A549 (cell line): ENCODE results near the gene JAKMIP2. TPM values are rescaled to one million over a fixed set of nuclear protein-coding genes. Genes with fewer than 3 reads are reported as not detected.

Experiments used
- ATAC-seq, 2 experiments: fragments of 200-7000 bp in 1 of 2; fragments of >200 bp in 1 of 2; cut with Nextera tagmentation in 1 of 2; cut with Tn5 transposase in 1 of 2; 3 replicates each; pipeline versions ENCODE4 v1.8.0 to v1.9.1; 2018 to 2020; ENCODE audit warnings: mild to moderate bottlenecking in 1 of 2, moderate library complexity in 1 of 2
- CTCF ChIA-PET: fragments of 300-600 bp; sonication (Branson Sonifier 250); formaldehyde crosslinking; extraction: SDS; loops from one replicate; lab custom pipeline; 2021; ENCODE audit warnings: antibody characterized with exemption, inconsistent platforms; lab: Yijun Ruan, JAX
- POLR2A ChIA-PET: fragments of 350-600 bp; formaldehyde crosslinking; extraction: SDS; loops from one replicate; lab custom pipeline; 2021; ENCODE audit warnings: antibody characterized with exemption, inconsistent platforms; lab: Yijun Ruan, JAX
- DNase-seq, 2 experiments: peaks; one replicate each; pipeline versions ENCODE4 v3.0.0 to v3.0.0-alpha.2; 2011 to 2016; ENCODE audit warnings: low read depth in 1 of 2, low spot score in 1 of 2
- FAIRE-seq: peaks from 2 replicates; lab custom pipeline; 2011; peaks lifted over from hg19 to GRCh38; lab: Jason Lieb, UNC
- H3K27ac ChIP-seq, 2 experiments: fragments of >200 bp; sonication (Bioruptor Twin); formaldehyde crosslinking; 3 replicates each; pipeline ENCODE4 v1.5.1; 2016 to 2017
- H3K4me1 ChIP-seq: fragments of >200 bp; sonication (Bioruptor Twin); formaldehyde crosslinking; 3 replicates; pipeline ENCODE4 v1.6.1; 2016
- H3K4me2 ChIP-seq: fragments of >200 bp; sonication (Bioruptor Twin); formaldehyde crosslinking; 3 replicates; pipeline ENCODE4 v1.6.1; 2016
- H3K4me3 ChIP-seq: fragments of >200 bp; sonication (Bioruptor Twin); formaldehyde crosslinking; 3 replicates; pipeline ENCODE4 v1.5.1; 2016
- H3K9me3 ChIP-seq: fragments of >200 bp; sonication (Bioruptor Twin); formaldehyde crosslinking; 3 replicates; pipeline ENCODE4 v1.6.1; 2016
- EHF ChIP-seq: fragments of 250-450 bp; sonication (Bioruptor Pico); IDR thresholded peaks from 2 replicates; pipeline ENCODE4 v1.5.0; 2020; ENCODE audit warnings: mild to moderate bottlenecking
- FOSB ChIP-seq: fragments of 250-450 bp; sonication (Bioruptor Pico); IDR thresholded peaks from 2 replicates; pipeline ENCODE4 v1.5.0; 2020; ENCODE audit warnings: mild to moderate bottlenecking, moderate library complexity
- HOXA7 ChIP-seq: fragments of 250-450 bp; sonication (Bioruptor Pico); IDR thresholded peaks from 2 replicates; pipeline ENCODE4 v1.5.0; 2020; ENCODE audit warnings: mild to moderate bottlenecking, moderate library complexity
- HOXB5 ChIP-seq: fragments of 250-450 bp; sonication (Bioruptor Pico); IDR thresholded peaks from 2 replicates; pipeline ENCODE4 v1.5.0; 2020; ENCODE audit warnings: mild to moderate bottlenecking, moderate library complexity
- JUN ChIP-seq, 2 experiments: fragments of >200 bp; sonication (Bioruptor Twin); formaldehyde crosslinking; IDR thresholded peaks; 2 replicates in 1 of 2; 3 replicates in 1 of 2; pipeline ENCODE4 v1.6.1; 2016 to 2017
- MAZ ChIP-seq: fragments of 150-350 bp; IDR thresholded peaks from 2 replicates; pipeline ENCODE4 v1.6.1; 2014; ENCODE audit warnings: antibody characterized with exemption, low read depth, low read length, borderline replicate concordance
- MYC ChIP-seq: IDR thresholded peaks from 2 replicates; pipeline ENCODE4 v1.6.1; 2012; ENCODE audit warnings: mild to moderate bottlenecking, inconsistent platforms, low read length, improper control_type of control experiment, borderline replicate concordance
- NFE2L2 ChIP-seq: fragments of 150-350 bp; conservative IDR thresholded peaks from 2 replicates; pipeline ENCODE4 v1.6.1; 2014; ENCODE audit warnings: low read length
- PHF8 ChIP-seq: fragments of 200-600 bp; sonication (generic); IDR thresholded peaks from 2 replicates; pipeline ENCODE4 v1.6.1; 2016; ENCODE audit warnings: low read depth, mild to moderate bottlenecking, antibody characterized with exemption, moderate library complexity, borderline replicate concordance
- POLR2AphosphoS2 ChIP-seq: conservative IDR thresholded peaks from 2 replicates; pipeline ENCODE4 v1.6.1; 2012; ENCODE audit warnings: low read length, improper control_type of control experiment, inconsistent platforms
- RAD21 ChIP-seq, 2 experiments: fragments of >200 bp in 1 of 2; sonication (Bioruptor Twin) in 1 of 2; formaldehyde crosslinking in 1 of 2; IDR thresholded peaks in 1 of 2; conservative IDR thresholded peaks in 1 of 2; 2 replicates in 1 of 2; 3 replicates in 1 of 2; pipeline ENCODE4 v1.6.1; 2012 to 2018; ENCODE audit warnings: inconsistent platforms in 1 of 2
- RARB ChIP-seq: fragments of 250-450 bp; sonication (Bioruptor Pico); IDR thresholded peaks from 2 replicates; pipeline ENCODE4 v1.8.0; 2021; ENCODE audit warnings: mild to moderate bottlenecking, moderate library complexity
- RCOR1 ChIP-seq: fragments of 150-350 bp; IDR thresholded peaks from 2 replicates; pipeline ENCODE4 v1.6.1; 2014; ENCODE audit warnings: antibody characterized with exemption, low read length, low read depth
- SMC3 ChIP-seq: fragments of >200 bp; sonication (Bioruptor Twin); formaldehyde crosslinking; IDR thresholded peaks from 3 replicates; pipeline ENCODE4 v1.6.1; 2018; ENCODE audit warnings: inconsistent platforms
- SREBF2 ChIP-seq: fragments of 450-650 bp; IDR thresholded peaks from 2 replicates; pipeline ENCODE4 v1.6.1; 2014; ENCODE audit warnings: mild to moderate bottlenecking, moderate library complexity
- TFCP2L1 ChIP-seq: fragments of 250-450 bp; sonication (Bioruptor Pico); IDR thresholded peaks from 2 replicates; pipeline ENCODE4 v1.5.0; 2021; ENCODE audit warnings: mild to moderate bottlenecking
- TP53 ChIP-seq: fragments of 250-450 bp; sonication (Bioruptor Pico); IDR thresholded peaks from 2 replicates; pipeline ENCODE4 v1.5.0; 2021; ENCODE audit warnings: mild to moderate bottlenecking, moderate library complexity
- ZFP36 ChIP-seq: fragments of 450-650 bp; IDR thresholded peaks from 2 replicates; pipeline ENCODE4 v1.6.1; 2014; ENCODE audit warnings: borderline replicate concordance; ENCODE audit not compliant: partially characterized antibody
- ZNF302 ChIP-seq: fragments of 250-450 bp; sonication (Bioruptor Pico); IDR thresholded peaks from 2 replicates; pipeline ENCODE4 v1.9.0; 2021; ENCODE audit warnings: inconsistent platforms, mild to moderate bottlenecking, moderate library complexity
- WGBS: methylation state at CpG from one replicate; pipeline ENCODE4 v1.1.6; 2017; ENCODE audit errors: missing lambda C conversion rate; 5-methylcytosine and 5-hydroxymethylcytosine counted together
- polyA plus RNA-seq, 4 experiments: library from polyadenylated mRNA; depleted of rRNA in 3 of 4; stranded (reverse); fragments of >200 nt; fragmentation: RNase III in 1 of 4; extraction: RNeasy Plus Mini Kit Qiagen cat#74134 plus additional on column Dnase treatment in 1 of 4; gene quantifications; 2 replicates in 3 of 4; 3 replicates in 1 of 4; pipeline ENCODE4 v1.2.3, GENCODE V29; 2011 to 2017
- TF ChIP-seq, protein P1 (sequence below): fragments of 150-350 bp; IDR thresholded peaks from 2 replicates; pipeline ENCODE4 v1.6.1; 2014; ENCODE audit warnings: low read depth, mild to moderate bottlenecking, low read length
- TF ChIP-seq, protein P2 (sequence below): fragments of 450-650 bp; IDR thresholded peaks from 2 replicates; pipeline ENCODE4 v1.6.1; 2014; ENCODE audit warnings: antibody characterized with exemption
- TF ChIP-seq, protein P3 (sequence below): IDR thresholded peaks from 2 replicates; pipeline ENCODE4 v1.6.1; 2012
- TF ChIP-seq, protein P4 (sequence below): IDR thresholded peaks from 2 replicates; pipeline ENCODE4 v1.6.1; 2012
- TF ChIP-seq, protein P5 (sequence below): fragments of 250-450 bp; sonication (Bioruptor Pico); IDR thresholded peaks from 2 replicates; pipeline ENCODE4 v1.5.0; 2021; ENCODE audit warnings: mild to moderate bottlenecking, moderate library complexity, borderline replicate concordance

JAKMIP2 gene
- polyA plus RNA-seq, 2 of the 4 experiments (the other 2 are of a cell fraction): 0.01 TPM; not detected in 1

DNA sequence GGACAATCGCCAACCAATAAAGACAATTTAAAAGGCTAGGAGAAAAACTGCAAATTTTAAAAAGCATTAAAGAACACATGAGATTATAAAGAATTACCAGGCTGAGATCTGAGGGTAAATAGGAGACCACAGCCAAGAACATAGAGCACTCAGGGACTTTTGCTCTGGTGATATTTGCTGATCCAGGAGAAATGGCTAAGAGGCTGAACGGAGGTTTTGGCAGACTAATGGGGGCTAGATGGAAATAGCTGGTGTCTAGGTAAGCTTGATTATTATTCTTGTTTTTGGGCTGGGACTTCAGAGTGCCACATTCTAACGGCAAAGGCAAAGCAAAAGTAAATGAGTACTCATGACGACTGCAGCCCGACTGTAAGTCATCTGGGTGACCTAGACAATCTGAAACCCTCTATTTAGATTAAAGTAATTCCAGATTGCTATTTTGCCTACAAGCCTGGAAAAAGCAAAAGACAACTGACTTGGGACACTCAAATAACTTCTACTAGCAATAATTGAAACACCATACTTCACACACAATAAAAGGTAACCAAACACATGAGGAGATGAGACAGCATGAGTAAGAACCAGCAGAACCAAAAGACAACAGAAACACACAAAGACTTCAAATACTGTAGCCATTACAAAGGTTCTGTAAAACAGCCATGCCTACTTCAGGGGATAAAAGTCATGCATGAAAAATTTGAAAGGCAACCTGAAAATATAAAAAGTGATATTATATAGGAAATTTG is 68.8 kb downstream of the JAKMIP2 start:
- CTCF ChIA-PET: interaction anchor here (0.6 kb wide), 1 partner anchor 1264 kb away, joined by 3 read pairs; no protein-coding TSS in a partner anchor
- H3K4me2 ChIP-seq: no peak overlapping the region
- TF ChIP-seq HOXA7 (CRISPR knock-in tag) (no peak), ZFP36 (no peak), SMC3 (no peak)
- H3K9me3 ChIP-seq: no peaks in the 10 kb centered on the region
- DNase-seq (no peak), FAIRE-seq (no peak), ATAC-seq (no peak)
- no peak overlapping the region for H3K4me3 ChIP-seq
- 33% methylated on average over 5 of the region's 5 CpGs for WGBS
- POLR2A ChIA-PET: no interaction called here
- no peak overlapping the region for H3K27ac ChIP-seq
- no peaks in the 10 kb centered on the region for H3K4me1 ChIP-seq

DNA sequence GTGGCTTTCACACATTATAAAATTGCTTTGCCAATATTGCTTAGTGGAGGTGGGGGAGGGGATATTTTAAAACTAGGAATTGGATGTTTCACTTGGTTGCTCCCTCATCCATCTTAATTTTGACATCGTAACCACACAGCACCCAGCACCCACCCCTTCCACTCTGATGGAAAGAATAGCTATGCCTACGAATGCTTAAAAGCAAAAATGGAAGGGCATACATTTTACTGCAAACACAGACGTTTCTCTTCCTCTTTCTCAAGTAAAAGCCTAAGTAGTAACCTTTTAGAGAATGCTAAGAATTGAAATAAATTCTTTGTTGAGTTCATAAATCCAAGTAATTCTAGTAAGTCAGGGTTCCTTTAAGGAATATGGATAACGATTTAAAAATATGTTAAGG is 69.9 kb downstream of the JAKMIP2 start:
- TF ChIP-seq TP53 (no peak), FOSB (CRISPR knock-in tag) (no peak), PHF8 (no peak), ZNF302 (CRISPR knock-in tag) (no peak)
- H3K4me2 ChIP-seq: no peak overlapping the region
- no peaks in the 10 kb centered on the region for H3K9me3 ChIP-seq
- 21% methylated on average over 4 of the region's 4 CpGs for WGBS
- no peak for DNase-seq
- no peak for FAIRE-seq
- no peak overlapping the region for H3K27ac ChIP-seq
- H3K4me1 ChIP-seq: no peaks in the 10 kb centered on the region
- CTCF ChIA-PET: no interaction called here
- H3K4me3 ChIP-seq: no peak overlapping the region
- POLR2A ChIA-PET: no interaction called here
- ATAC-seq: no peak

DNA sequence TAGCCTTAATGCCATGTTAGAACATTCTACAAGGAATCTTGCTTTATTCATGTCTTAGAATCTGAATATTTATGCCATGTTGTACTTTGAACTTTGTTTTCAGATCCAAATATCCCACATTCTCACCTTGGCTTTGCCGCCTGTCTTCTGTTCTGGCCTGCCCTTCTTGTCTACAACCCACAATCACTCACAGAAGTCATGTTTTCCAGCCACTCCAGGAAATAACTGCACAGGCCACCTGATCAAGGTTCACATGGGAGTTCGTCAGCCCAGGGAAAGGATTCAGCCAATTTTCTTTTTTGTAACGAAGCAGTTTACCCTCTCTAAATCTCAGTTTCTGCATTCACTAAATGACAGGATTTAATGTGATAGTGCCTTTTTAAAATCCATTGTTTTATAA is 70.5 kb downstream of the JAKMIP2 start:
- Histone ChIP-seq H3K27ac (no peak overlapping the region), H3K4me3 (no peak overlapping the region), H3K9me3 (no peaks in the 10 kb centered on the region), H3K4me2 (no peak overlapping the region), H3K4me1 (no peaks in the 10 kb centered on the region)
- WGBS: 18% methylated on average over 3 of the region's 3 CpGs
- CTCF ChIA-PET: no interaction called here
- DNase-seq (no peak), FAIRE-seq (no peak), ATAC-seq (no peak)
- POLR2A ChIA-PET: no interaction called here
- TF ChIP-seq, protein P1, sequence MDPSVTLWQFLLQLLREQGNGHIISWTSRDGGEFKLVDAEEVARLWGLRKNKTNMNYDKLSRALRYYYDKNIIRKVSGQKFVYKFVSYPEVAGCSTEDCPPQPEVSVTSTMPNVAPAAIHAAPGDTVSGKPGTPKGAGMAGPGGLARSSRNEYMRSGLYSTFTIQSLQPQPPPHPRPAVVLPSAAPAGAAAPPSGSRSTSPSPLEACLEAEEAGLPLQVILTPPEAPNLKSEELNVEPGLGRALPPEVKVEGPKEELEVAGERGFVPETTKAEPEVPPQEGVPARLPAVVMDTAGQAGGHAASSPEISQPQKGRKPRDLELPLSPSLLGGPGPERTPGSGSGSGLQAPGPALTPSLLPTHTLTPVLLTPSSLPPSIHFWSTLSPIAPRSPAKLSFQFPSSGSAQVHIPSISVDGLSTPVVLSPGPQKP: no peak
- TF ChIP-seq MAZ (no peak), SREBF2 (no peak), PHF8 (no peak), POLR2AphosphoS2 (no peak), TFCP2L1 (CRISPR knock-in tag) (no peak), MYC (no peak), RAD21 (conservative IDR thresholded peaks at IDR 0.05 in 1 of 2, IDR thresholded peaks at IDR 0.05 in 1 of 2) (no peak), NFE2L2 (no peak), HOXB5 (CRISPR knock-in tag) (no peak), JUN (IDR thresholded peaks at IDR 0.05) (no peak), RCOR1 (no peak), EHF (CRISPR knock-in tag) (no peak), FOSB (CRISPR knock-in tag) (no peak), RARB (CRISPR knock-in tag) (no peak)
- TF ChIP-seq, protein P2, sequence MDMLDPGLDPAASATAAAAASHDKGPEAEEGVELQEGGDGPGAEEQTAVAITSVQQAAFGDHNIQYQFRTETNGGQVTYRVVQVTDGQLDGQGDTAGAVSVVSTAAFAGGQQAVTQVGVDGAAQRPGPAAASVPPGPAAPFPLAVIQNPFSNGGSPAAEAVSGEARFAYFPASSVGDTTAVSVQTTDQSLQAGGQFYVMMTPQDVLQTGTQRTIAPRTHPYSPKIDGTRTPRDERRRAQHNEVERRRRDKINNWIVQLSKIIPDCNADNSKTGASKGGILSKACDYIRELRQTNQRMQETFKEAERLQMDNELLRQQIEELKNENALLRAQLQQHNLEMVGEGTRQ: no peak
- TF ChIP-seq, protein P3, sequence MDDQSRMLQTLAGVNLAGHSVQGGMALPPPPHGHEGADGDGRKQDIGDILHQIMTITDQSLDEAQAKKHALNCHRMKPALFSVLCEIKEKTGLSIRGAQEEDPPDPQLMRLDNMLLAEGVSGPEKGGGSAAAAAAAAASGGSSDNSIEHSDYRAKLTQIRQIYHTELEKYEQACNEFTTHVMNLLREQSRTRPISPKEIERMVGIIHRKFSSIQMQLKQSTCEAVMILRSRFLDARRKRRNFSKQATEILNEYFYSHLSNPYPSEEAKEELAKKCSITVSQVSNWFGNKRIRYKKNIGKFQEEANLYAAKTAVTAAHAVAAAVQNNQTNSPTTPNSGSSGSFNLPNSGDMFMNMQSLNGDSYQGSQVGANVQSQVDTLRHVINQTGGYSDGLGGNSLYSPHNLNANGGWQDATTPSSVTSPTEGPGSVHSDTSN: no peak
- TF ChIP-seq, protein P4, sequence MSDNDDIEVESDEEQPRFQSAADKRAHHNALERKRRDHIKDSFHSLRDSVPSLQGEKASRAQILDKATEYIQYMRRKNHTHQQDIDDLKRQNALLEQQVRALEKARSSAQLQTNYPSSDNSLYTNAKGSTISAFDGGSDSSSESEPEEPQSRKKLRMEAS: no peak
- TF ChIP-seq, protein P5, sequence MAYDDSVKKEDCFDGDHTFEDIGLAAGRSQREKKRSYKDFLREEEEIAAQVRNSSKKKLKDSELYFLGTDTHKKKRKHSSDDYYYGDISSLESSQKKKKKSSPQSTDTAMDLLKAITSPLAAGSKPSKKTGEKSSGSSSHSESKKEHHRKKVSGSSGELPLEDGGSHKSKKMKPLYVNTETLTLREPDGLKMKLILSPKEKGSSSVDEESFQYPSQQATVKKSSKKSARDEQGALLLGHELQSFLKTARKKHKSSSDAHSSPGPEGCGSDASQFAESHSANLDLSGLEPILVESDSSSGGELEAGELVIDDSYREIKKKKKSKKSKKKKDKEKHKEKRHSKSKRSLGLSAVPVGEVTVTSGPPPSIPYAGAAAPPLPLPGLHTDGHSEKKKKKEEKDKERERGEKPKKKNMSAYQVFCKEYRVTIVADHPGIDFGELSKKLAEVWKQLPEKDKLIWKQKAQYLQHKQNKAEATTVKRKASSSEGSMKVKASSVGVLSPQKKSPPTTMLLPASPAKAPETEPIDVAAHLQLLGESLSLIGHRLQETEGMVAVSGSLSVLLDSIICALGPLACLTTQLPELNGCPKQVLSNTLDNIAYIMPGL: no peak
